Glomerular endothelial cell (primary cell): ENCODE measurements around the gene SFRP5. TPM values are rescaled to one million over a fixed set of nuclear protein-coding genes. Genes with fewer than 3 reads are reported as not detected.

Source experiments
- DNase-seq: peaks from one replicate; pipeline ENCODE4 v3.0.0-alpha.2; 2011; ENCODE audit warnings: low read depth, low spot score; ENCODE audit errors: extremely low read depth
- total RNA-seq: library from RNA; depleted of rRNA; stranded (reverse); fragments of >200 nt; gene quantifications from 2 replicates; pipeline ENCODE4 v1.2.3, GENCODE V29; 2015

The SFRP5 gene
- total RNA-seq: not detected in 2 replicates

DNA sequence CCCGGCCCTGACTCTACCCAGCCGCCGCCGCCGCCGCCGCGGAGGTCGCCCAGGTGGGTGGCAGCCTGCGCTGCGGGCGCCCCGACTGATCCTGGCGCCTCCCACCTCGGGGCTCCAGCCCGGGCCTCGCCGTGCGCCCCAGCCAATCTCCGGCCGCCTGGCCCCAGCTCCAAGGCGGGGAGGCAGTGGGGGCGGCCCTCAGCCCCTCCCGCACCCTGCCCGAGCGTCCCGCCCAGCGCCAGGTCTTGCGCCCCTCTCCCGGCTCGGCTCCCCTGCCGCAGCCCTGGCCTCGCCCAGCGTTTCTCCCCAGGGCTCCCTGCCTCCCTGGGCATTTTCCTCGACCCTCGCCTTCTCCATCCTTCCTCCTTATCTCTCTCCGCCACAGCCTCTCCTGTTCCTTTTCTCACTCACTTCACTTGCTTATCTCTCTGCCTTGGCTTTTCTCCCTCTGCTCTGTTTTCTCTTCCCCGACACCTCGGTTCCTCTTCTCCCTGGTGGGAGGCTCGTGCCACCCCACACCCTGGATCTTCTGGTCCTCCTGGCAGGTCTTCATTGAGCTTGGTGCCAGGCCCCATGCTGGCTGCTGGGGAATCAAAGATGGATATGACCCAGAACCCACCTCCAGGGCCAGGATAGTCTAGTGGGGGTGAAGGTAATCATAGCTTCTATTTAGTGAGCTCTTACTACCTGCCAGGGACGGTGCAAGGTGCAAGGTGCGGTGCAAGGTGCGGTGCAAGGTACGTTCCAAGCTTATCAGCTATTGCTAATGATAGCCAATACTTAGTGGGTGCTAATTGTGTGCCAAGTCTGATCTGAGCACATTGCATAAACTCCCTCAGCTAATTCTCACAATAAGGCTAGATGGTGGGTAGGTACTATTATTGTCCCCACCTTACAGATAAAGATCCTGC is at the start of gene SFRP5:
SFRP5 (minus strand) TSS at position 87 of the 911 bp plus-strand sequence. CDS start 166 bp downstream, outside the sequence.
- DNase-seq: no peak

DNA sequence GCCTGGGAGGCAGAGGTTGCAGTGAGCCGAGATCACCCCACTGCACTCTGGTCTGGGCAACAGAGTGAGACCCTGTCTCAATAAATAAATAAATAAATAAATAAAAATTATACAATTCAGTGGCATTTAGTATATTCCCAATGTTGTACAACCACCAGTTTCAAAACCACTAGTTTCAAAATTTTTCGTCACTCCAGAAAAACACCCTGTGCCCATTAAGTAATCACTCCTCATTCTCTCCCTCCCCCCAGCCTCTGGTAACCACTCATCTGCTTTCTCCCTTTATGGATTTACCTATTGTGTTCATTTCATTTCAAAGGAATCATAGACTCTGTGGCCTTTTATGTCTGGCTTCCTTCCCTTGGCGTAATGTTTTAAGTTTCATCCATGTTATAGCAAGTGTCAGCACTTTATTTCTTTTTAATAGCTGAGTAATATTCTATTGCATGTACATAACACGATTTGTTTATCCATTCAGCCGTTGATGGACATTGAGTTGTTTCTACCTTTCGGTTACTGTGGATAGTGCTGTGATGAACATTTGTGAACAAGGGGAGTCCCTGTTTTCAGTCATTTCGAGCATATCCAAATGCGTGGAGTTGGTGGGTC is 48.4 kb upstream of the SFRP5 start:
- DNase-seq: no peak

DNA sequence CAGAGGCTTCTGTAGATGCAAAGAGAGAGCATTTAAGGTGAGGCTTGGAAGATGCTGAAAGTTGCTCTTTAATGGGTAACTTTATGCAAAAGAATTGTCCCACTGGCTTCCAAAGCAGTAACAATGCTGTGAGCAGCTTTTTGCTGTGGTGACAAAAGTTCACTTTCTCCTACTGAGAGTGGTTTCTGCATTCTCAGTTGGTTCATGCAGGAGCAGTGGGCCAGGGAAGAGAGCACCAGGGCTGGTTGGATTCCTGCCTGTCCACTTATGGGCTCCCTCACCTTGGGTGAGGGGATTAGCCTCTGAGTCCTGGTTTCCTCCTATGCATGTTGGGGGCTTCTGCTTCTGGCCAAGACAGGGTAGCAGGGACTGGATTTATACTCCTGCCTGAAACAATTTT is 46.8 kb upstream of the SFRP5 start:
- no peak for DNase-seq

DNA sequence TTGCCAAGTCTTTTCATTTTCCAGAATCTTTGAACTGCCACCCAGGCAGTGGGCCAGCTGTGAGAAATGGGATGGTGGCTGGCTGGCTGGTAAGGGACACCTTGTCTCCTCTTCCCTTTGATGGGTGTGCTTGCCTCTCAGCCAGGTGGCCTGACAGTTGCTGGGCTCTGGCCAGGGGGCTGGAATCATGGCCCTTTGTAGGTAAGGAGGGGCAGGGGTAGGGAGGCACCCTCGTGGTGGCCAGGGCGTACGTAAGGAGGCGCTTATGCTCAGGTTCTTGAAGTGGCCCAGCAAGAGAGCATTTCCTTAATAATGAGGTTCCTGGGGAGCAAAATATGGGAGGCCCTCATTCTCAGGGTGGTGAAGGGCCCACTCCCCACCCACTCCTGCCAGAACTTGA is 44.8 kb upstream of the SFRP5 start:
- DNase-seq: no peak

DNA sequence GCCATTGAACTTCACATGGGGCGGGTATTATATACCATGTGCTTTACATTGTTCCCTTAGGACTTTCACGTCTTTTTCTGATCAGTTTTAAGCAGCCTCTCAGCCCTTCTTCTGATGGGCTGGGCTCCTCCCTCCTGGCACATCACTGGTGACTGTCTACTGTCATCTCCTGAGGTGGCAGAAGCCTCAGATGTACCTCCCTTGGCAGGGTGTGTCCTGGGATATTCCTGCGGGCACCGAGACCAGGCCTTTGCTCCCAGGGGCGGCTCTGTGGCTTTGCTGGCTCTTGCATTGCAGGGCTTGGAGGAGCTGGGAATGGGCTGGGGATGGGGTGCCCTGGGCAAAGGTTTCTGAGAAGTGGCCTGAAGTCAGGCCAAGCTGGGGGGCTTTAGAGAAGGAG is 43.2 kb upstream of the SFRP5 start:
- DNase-seq: no peak

DNA sequence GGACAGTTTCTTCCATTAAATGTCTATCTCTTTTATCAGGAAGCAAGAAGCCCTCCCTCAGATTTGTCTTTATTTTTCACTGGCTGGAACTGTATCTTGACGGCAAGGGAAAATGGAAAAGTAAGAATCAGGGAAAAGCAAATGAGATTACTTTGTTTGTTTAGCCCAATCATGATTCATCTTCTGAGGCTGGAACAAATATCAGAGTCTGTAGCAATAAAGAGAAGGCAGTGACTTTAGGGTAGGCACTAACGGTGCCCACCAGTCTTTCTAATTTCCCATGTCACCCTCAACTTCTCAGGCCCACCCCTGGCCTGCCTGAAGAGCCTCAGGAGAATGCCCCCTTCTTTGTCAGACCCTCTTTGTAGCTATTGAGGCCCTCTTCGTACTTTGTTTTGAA is 41.5 kb upstream of the SFRP5 start:
- DNase-seq: no peak

DNA sequence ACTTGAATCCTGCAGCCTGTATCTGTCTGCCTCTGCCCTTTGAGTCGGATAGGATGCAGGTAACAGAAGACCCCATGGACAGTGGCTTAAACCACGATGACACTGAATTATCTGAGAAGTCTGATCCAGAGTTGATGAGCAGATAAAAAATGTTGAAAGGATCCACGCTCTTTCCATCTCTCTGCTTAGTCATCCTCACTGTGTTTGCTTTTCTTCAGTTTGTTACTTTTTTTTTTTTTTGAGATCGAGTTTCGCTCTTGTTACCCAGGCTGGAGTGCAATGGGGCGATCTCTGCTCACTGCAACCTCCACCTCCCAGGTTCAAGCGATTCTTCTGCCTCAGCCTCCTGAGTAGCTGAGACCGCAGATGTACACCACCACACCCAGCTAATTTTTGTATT is 40.9 kb upstream of the SFRP5 start:
- no peak for DNase-seq

- no peak for DNase-seq
Measured at GRCh38 chr10:97811958-97812357, 40.2 kb upstream of the SFRP5 start.

- DNase-seq: peak; percentile 7
Measured at GRCh38 chr10:97810446-97810845, 38.6 kb upstream of the SFRP5 start.

- no peak for DNase-seq
Measured at GRCh38 chr10:97805949-97806348, 34.1 kb upstream of the SFRP5 start.

- no peak for DNase-seq
Measured at GRCh38 chr10:97805096-97805884, 33.5 kb upstream of the SFRP5 start.

- DNase-seq: no peak
Measured at GRCh38 chr10:97801422-97801821, 29.6 kb upstream of the SFRP5 start.

GRCh38 chr10:97800474-97800873 is 28.7 kb upstream of the SFRP5 start:
- no peak for DNase-seq

DNA sequence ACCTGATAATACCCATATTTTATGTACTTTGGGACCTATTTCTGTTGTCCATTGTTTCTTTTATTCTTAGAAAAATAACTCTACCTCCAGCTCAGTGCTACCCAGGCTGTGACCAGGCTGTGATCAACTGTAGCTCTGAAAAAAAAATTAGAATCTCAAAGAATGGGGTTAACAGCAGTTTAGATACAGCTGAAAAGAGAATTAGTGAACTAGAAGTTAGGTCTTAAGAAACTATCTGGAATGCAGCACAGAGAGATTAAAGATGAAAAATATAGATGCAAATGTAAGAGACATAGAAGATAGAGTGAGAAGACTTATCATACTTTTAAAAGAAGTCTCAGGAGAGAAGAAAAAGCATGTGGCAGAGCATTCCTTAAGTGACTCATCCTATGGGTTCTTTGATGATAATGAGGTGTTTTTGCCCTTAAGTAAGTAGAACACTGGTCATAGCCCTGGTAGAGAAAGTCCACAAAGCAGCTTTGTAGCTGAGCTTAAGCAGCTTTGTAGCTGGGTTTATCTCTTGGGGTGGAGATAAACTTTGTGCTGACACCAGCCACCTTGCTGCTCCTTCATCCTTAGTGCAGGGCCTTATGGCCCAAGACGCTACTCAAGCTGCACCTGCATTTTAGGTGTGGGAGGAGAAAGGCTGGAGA is 27.3 kb upstream of the SFRP5 start:
- no peak for DNase-seq

GRCh38 chr10:97796651-97797050 is 24.9 kb upstream of the SFRP5 start:
- DNase-seq: no peak

- no peak for DNase-seq
Measured at GRCh38 chr10:97795886-97796285, 24.1 kb upstream of the SFRP5 start.

GRCh38 chr10:97791824-97792721 is 20.3 kb upstream of the SFRP5 start:
- DNase-seq: no peak

GRCh38 chr10:97789770-97790397 is 18.1 kb upstream of the SFRP5 start:
- no peak for DNase-seq
